HFF-Myc (cell line): ENCODE data around the gene PFDN5.
A peak's percentile ranks its signal among the peaks of the same experiment; 100 is the strongest.
"Not testable (repeated sequence)": the region's sequence is repeated elsewhere in the genome, so short reads cannot be mapped to it uniquely, and the experiment has no call there.

Source experiments
- DNase-seq: peaks from one replicate; pipeline ENCODE4 v3.0.0-alpha.2; 2011; ENCODE audit warnings: low read depth; ENCODE audit errors: extremely low read depth
- H3K4me3 ChIP-seq: replicated peaks from 2 replicates; pipeline ENCODE4 v1.5.1; 2011; ENCODE audit warnings: low read depth, mild to moderate bottlenecking, control low read depth, low read length
- CTCF ChIP-seq: IDR thresholded peaks from 2 replicates; pipeline ENCODE4 v1.5.1; 2012; ENCODE audit warnings: mild to moderate bottlenecking, low read depth, low read length, control low read depth; ENCODE audit errors: missing control alignments

Gene PFDN5

GRCh38 chr12:53327435-53328042 lies 32.2 kb downstream of the PFDN5 start:
- H3K4me3 ChIP-seq = no peak overlapping the region
- peak; percentile 17 for TF ChIP-seq CTCF
- DNase-seq = no peak

- no peak overlapping the region for H3K4me3 ChIP-seq
- no peak for TF ChIP-seq CTCF
- DNase-seq = no peak
Observed at GRCh38 chr12:53328043-53328435, 32.7 kb downstream of the PFDN5 start.

- H3K4me3 ChIP-seq = no peak overlapping the region
- TF ChIP-seq CTCF = no peak
- DNase-seq = no peak
Observed at GRCh38 chr12:53330671-53331070, 35.3 kb downstream of the PFDN5 start.

GRCh38 chr12:53332339-53332738 lies 37.0 kb downstream of the PFDN5 start:
- not testable (repeated sequence) for H3K4me3 ChIP-seq, DNase-seq

GRCh38 chr12:53332744-53333143 lies 37.4 kb downstream of the PFDN5 start:
- no peak overlapping the region for H3K4me3 ChIP-seq
- TF ChIP-seq CTCF = no peak
- DNase-seq = no peak

- no peak for TF ChIP-seq CTCF
- no peak for DNase-seq
- H3K4me3 ChIP-seq = no peak overlapping the region
Observed at GRCh38 chr12:53333289-53333688, 37.9 kb downstream of the PFDN5 start.

GRCh38 chr12:53333845-53334244 lies 38.5 kb downstream of the PFDN5 start:
- TF ChIP-seq CTCF = no peak
- no peak for DNase-seq
- H3K4me3 ChIP-seq = no peak overlapping the region

- no peak overlapping the region for H3K4me3 ChIP-seq
- TF ChIP-seq CTCF = no peak
- DNase-seq = no peak
Observed at GRCh38 chr12:53334822-53335221, 39.5 kb downstream of the PFDN5 start.
